Gastrocnemius medialis (tissue), 4 donors: Measurements from ENCODE around the gene KRTAP1-1. TPM values are rescaled to one million over a fixed set of nuclear protein-coding genes. Genes with fewer than 3 reads are reported as not detected.

Experiments used
- ATAC-seq, 2 donors: fragments of 150-250 bp; one replicate each; pipeline ENCODE4 v1.9.1; 2016
- DNase-seq, 2 donors: peaks; one replicate each; pipeline ENCODE4 v3.0.0-alpha.2; 2019
- H3K27ac ChIP-seq, 4 donors: fragments of 200-600 bp; sonication (generic); 1 replicate in 1 of 4; 2 replicates in 3 of 4; pipeline ENCODE4 v1.5.1; 2016 to 2018; ENCODE audit warnings: mild to moderate bottlenecking in 2 of 4, moderate library complexity in 1 of 4
- H3K27me3 ChIP-seq, 3 donors: fragments of 200-600 bp; sonication (generic) in 2 of 3; 1 replicate in 1 of 3; 2 replicates in 2 of 3; pipeline versions ENCODE4 v1.5.1 to v1.6.0; 2016 to 2019; ENCODE audit warnings: mild to moderate bottlenecking in 1 of 3, moderate library complexity in 1 of 3
- H3K36me3 ChIP-seq, 2 donors: fragments of 200-600 bp; sonication (generic) in 1 of 2; one replicate each; pipeline ENCODE4 v1.5.1; 2017 to 2018
- H3K4me1 ChIP-seq, 2 donors: fragments of 200-600 bp; sonication (generic) in 1 of 2; one replicate each; pipeline ENCODE4 v1.5.1; 2016 to 2017; ENCODE audit warnings: mild to moderate bottlenecking in 2 of 2
- H3K4me3 ChIP-seq, 4 donors: fragments of 200-600 bp; sonication (generic) in 3 of 4; 1 replicate in 1 of 4; 2 replicates in 3 of 4; pipeline ENCODE4 v1.5.1; 2016 to 2019; ENCODE audit warnings: mild to moderate bottlenecking in 2 of 4
- H3K9me3 ChIP-seq, 3 donors: fragments of 200-600 bp; sonication (generic) in 2 of 3; 1 replicate in 1 of 3; 2 replicates in 2 of 3; pipeline ENCODE4 v1.5.1; 2016 to 2019
- POLR2A ChIP-seq, 2 donors: fragments of 450-650 bp; IDR thresholded peaks; one replicate each; pipeline ENCODE4 v1.6.1; 2017; ENCODE audit warnings: antibody characterized with exemption in 2 of 2, mild to moderate bottlenecking in 2 of 2, moderate library complexity in 2 of 2
- in situ Hi-C, 4 donors: fragments of 200-750 bp; cut with MboI; loops; one replicate each; pipeline versions ENCODE4 v1.15.0 to v1.8.0; 2017; ENCODE audit warnings: low sequenced_read_pairs in 4 of 4
- intact Hi-C: fragments of 100-400 bp; cut with DNase I; formaldehyde crosslinking; loops from one replicate; pipeline ENCODE4 v1.15.1; 2023; ENCODE audit warnings: low total_unique reads
- total RNA-seq, 4 donors: library from RNA; depleted of rRNA; stranded (reverse); fragments of >200 nt; gene quantifications; one replicate each; pipeline versions ENCODE4 v1.1.0 to v1.2.3, GENCODE V29; 2016
- TF ChIP-seq, protein P1 (sequence below), 5 experiments: fragments of 450-650 bp in 3 of 5; fragments of 200-600 bp in 2 of 5; sonication (generic) in 2 of 5; IDR thresholded peaks in 4 of 5; conservative IDR thresholded peaks in 1 of 5; 1 replicate in 4 of 5; 2 replicates in 1 of 5; pipeline ENCODE4 v1.5.1; 2016 to 2019; ENCODE audit warnings: antibody characterized with exemption in 5 of 5, mild to moderate bottlenecking in 3 of 5, moderate library complexity in 3 of 5

Gene KRTAP1-1
- total RNA-seq, 4 donors from 2014 or later: not detected

DNA sequence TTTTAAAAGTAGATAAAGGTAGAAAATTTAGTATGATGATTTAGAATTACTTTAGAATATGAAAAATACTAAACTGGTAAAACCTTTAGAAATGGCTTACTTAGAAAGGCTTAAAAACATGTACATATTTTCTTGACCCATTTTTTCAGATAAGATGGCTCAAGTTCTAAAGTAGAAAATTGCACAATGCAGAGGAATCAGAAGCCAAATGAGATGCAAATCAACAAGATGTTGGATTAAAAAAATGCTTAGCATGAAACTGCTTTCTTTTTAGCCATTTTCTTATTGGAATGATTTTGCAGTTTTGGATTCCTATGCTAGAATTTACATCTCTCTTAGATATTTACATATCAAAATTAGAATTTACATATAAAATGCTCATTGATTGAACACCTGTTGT is 30.8 kb downstream of the KRTAP1-1 start:
- H3K36me3 ChIP-seq: no peaks in the 10 kb centered on the region
- peaks cover 7 to 8% of the 10 kb centered on the region in 2 donors for H3K4me1 ChIP-seq
- TF ChIP-seq, protein P1, sequence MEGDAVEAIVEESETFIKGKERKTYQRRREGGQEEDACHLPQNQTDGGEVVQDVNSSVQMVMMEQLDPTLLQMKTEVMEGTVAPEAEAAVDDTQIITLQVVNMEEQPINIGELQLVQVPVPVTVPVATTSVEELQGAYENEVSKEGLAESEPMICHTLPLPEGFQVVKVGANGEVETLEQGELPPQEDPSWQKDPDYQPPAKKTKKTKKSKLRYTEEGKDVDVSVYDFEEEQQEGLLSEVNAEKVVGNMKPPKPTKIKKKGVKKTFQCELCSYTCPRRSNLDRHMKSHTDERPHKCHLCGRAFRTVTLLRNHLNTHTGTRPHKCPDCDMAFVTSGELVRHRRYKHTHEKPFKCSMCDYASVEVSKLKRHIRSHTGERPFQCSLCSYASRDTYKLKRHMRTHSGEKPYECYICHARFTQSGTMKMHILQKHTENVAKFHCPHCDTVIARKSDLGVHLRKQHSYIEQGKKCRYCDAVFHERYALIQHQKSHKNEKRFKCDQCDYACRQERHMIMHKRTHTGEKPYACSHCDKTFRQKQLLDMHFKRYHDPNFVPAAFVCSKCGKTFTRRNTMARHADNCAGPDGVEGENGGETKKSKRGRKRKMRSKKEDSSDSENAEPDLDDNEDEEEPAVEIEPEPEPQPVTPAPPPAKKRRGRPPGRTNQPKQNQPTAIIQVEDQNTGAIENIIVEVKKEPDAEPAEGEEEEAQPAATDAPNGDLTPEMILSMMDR (IDR thresholded peaks at IDR 0.05 in 4 of 5, conservative IDR thresholded peaks at IDR 0.05 in 1 of 5): no peak
- TF ChIP-seq POLR2A (IDR thresholded peaks at IDR 0.05): no peak
- H3K27ac ChIP-seq: no peak overlapping the region
- ATAC-seq (no peak), DNase-seq (no peak)
- in situ Hi-C loops (no loop called here), intact Hi-C loops (no loop called here)
- H3K27me3 ChIP-seq: no peaks in the 10 kb centered on the region
- H3K4me3 ChIP-seq: no peak overlapping the region
- H3K9me3 ChIP-seq: no peaks in the 10 kb centered on the region

DNA sequence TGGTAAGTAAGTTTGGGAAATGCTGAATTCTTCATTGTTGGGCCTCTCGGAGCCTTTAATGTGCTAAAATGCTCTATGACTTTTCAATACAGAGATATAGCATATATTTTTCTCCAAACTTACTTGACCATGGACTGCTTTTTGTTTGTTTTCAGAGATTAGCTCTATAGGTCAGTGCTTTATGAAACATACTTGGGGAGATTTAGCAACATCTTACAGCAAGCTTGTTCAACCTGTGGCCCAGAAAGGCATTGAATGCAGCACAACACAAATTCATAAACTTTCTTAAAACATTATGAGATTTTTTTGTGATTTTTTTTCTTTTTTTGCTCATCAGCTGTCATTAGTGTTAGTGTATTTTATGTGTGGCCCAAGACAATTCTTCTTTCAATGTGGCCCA is 31.3 kb downstream of the KRTAP1-1 start:
- ATAC-seq (no peak), DNase-seq (no peak)
- no peak overlapping the region for H3K27ac ChIP-seq
- TF ChIP-seq, protein P1 (IDR thresholded peaks at IDR 0.05 in 4 of 5, conservative IDR thresholded peaks at IDR 0.05 in 1 of 5): no peak
- TF ChIP-seq POLR2A (IDR thresholded peaks at IDR 0.05): no peak
- no peaks in the 10 kb centered on the region for H3K9me3 ChIP-seq
- in situ Hi-C loops (no loop called here), intact Hi-C loops (no loop called here)
- peaks cover 7 to 8% of the 10 kb centered on the region in 2 donors for H3K4me1 ChIP-seq
- H3K27me3 ChIP-seq: no peaks in the 10 kb centered on the region
- H3K4me3 ChIP-seq: no peak overlapping the region
- no peaks in the 10 kb centered on the region for H3K36me3 ChIP-seq

DNA sequence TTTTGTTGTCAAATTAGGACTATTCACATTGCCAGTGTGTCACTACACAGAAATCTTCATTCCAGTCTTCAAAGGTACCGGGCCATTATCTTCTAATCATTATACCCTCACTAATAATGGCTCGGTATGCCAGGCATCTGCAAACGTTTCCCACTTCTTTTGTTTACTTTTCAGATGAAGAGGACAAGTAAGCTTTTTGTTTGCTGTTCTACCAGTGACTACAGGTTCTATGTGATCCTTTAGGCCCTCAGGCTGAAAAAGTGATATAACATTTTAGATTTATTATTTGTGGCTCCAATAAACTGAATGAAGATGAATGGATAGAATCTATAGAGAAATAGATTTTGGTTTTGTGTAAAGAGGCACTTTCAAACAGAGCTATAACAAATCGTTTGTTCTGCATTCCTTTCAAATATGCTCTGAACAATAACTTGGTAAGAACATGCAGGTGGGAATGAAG is 31.9 kb downstream of the KRTAP1-1 start:
- in situ Hi-C loops (no loop called here), intact Hi-C loops (no loop called here)
- no peaks in the 10 kb centered on the region for H3K36me3 ChIP-seq
- peaks cover 7 to 8% of the 10 kb centered on the region in 2 donors for H3K4me1 ChIP-seq
- no peak for DNase-seq
- no peak overlapping the region for H3K27ac ChIP-seq
- H3K27me3 ChIP-seq: no peaks in the 10 kb centered on the region
- no peak for ATAC-seq
- H3K9me3 ChIP-seq: no peaks in the 10 kb centered on the region
- H3K4me3 ChIP-seq: no peak overlapping the region
- TF ChIP-seq, protein P1 (IDR thresholded peaks at IDR 0.05 in 4 of 5, conservative IDR thresholded peaks at IDR 0.05 in 1 of 5): no peak
- TF ChIP-seq POLR2A (IDR thresholded peaks at IDR 0.05): no peak

DNA sequence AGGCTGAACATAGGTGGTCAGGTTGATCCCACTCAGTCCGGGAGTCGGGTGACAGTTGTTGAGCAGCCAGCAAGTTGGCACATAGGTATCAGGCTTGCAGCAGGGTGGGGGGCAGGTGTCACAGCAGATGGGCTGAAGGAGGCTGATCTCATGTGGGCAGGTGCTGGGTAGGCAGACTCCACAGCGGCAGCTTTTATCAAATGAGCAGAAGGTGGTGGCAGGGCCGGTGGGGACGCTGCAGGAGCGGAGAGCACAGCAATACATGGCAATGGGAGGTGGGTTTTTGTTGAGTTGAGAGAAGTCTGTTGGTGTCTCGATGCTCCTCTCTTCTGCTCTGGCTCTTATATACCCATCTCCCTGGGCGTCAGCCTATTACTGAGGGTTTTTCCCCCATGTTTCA is 32.4 kb downstream of the KRTAP1-1 start, which contains the start of gene KRTAP3-1:
KRTAP3-1 (minus strand) TSS at position 318 of the 400 bp plus-strand sequence; CDS start at position 264, 54 bp downstream.
- no peak within 1 kb of the TSS for H3K4me3 ChIP-seq
- DNase-seq (no peak), ATAC-seq (no peak)
- TF ChIP-seq, protein P1 (IDR thresholded peaks at IDR 0.05 in 4 of 5, conservative IDR thresholded peaks at IDR 0.05 in 1 of 5): no peak
- no peak for TF ChIP-seq POLR2A (IDR thresholded peaks at IDR 0.05)
- H3K9me3 ChIP-seq: no peaks in the 10 kb centered on the region
- H3K4me1 ChIP-seq: peaks cover 7 to 8% of the 10 kb centered on the region in 2 donors
- intact Hi-C loops (no loop called here), in situ Hi-C loops (no loop called here)
- no peaks in the 10 kb centered on the region for H3K27me3 ChIP-seq
- H3K27ac ChIP-seq: no peak within 1 kb of the TSS
- no peaks in the 10 kb centered on the region for H3K36me3 ChIP-seq

DNA sequence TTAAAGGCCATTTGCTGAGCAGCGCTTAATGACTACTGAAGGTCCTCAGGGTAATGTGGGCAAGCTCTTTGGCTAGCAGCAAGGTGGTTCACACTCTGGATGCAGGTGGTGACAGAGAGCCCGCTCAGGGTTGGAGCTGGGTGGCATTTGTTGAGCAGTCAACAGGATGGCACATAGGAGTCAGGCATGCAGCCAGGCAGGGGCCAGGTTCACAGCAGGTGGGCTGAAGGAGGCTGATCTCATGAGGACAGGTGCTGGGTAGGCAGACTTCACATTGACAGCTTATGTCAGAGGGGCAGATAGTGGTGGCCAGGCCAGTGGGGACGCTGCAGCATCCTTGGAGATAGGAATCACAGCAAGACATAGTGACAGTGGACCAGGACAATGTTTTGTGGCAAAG is 36.9 kb downstream of the KRTAP1-1 start:
- Histone ChIP-seq H3K27ac (no peak overlapping the region), H3K27me3 (peaks cover 0 to 8% (median 0%) of the 10 kb centered on the region in 3 donors), H3K4me1 (no peaks in the 10 kb centered on the region), H3K36me3 (no peaks in the 10 kb centered on the region), H3K9me3 (no peaks in the 10 kb centered on the region), H3K4me3 (no peak overlapping the region)
- ATAC-seq (no peak), DNase-seq (no peak)
- intact Hi-C loops (no loop called here), in situ Hi-C loops (no loop called here)
- TF ChIP-seq, protein P1 (IDR thresholded peaks at IDR 0.05 in 4 of 5, conservative IDR thresholded peaks at IDR 0.05 in 1 of 5): no peak
- TF ChIP-seq POLR2A (IDR thresholded peaks at IDR 0.05): no peak
